Urinary bladder (tissue), 4 donors: ENCODE data around the gene IRF8. TPM values are rescaled to one million over a fixed set of nuclear protein-coding genes. Genes with fewer than 3 reads are reported as not detected.

ENCODE experiments used
- DNase-seq: peaks from one replicate; pipeline ENCODE4 v3.0.0-alpha.2; 2015; ENCODE audit errors: extremely low spot score
- H3K27ac ChIP-seq: one replicate; pipeline ENCODE4 v1.5.1; 2013; ENCODE audit warnings: low read depth, mild to moderate bottlenecking, moderate library complexity
- H3K36me3 ChIP-seq: one replicate; pipeline ENCODE4 v1.6.1; 2013; ENCODE audit warnings: mild to moderate bottlenecking, moderate library complexity; ENCODE audit not compliant: insufficient read depth
- H3K4me1 ChIP-seq: one replicate; pipeline ENCODE4 v1.6.1; 2013; ENCODE audit warnings: mild to moderate bottlenecking, moderate library complexity; ENCODE audit not compliant: insufficient read depth
- H3K4me3 ChIP-seq: one replicate; pipeline ENCODE4 v1.5.1; 2013; ENCODE audit warnings: low read depth, low read length
- WGBS: extraction: QIAGEN DNeasy Blood & Tissue Kit; methylation state at CpG from one replicate; pipeline ENCODE4 v1.1.7; 2013; 5-methylcytosine and 5-hydroxymethylcytosine counted together
- polyA plus RNA-seq: library from polyadenylated mRNA; stranded (reverse); fragments of 200-250 nt; gene quantifications from one replicate; pipeline ENCODE4 v1.2.3, GENCODE V29; 2013
- total RNA-seq: library from RNA; depleted of rRNA; stranded (reverse); fragments of >200 nt; gene quantifications from one replicate; pipeline ENCODE4 v1.2.3, GENCODE V29; 2014
- donor health status: healthy with polysubstance abuse.
- donor health status: healthy.

The IRF8 gene
- total and polyA plus RNA-seq, 2 donors = 7.3 to 20.6 TPM

- Histone ChIP-seq H3K4me3 (no peak overlapping the region), H3K36me3 (no peaks in the 10 kb centered on the region), H3K27ac (no peak overlapping the region), H3K4me1 (no peaks in the 10 kb centered on the region)
- WGBS = 88% methylated on average over 5 of the region's 5 CpGs
- no peak for DNase-seq
Measured at GRCh38 chr16:85878407-85878806, 20.6 kb upstream of the IRF8 start.

- no peak for DNase-seq
- no peak overlapping the region for H3K4me3 ChIP-seq
- no peaks in the 10 kb centered on the region for H3K36me3 ChIP-seq
- 44% methylated on average over 5 of the region's 5 CpGs for WGBS
- H3K27ac ChIP-seq = no peak overlapping the region
- no peaks in the 10 kb centered on the region for H3K4me1 ChIP-seq
Measured at GRCh38 chr16:85878875-85879274, 20.1 kb upstream of the IRF8 start.

- no peaks in the 10 kb centered on the region for H3K4me1 ChIP-seq
Measured at GRCh38 chr16:85879549-85879948, 19.4 kb upstream of the IRF8 start.

DNA sequence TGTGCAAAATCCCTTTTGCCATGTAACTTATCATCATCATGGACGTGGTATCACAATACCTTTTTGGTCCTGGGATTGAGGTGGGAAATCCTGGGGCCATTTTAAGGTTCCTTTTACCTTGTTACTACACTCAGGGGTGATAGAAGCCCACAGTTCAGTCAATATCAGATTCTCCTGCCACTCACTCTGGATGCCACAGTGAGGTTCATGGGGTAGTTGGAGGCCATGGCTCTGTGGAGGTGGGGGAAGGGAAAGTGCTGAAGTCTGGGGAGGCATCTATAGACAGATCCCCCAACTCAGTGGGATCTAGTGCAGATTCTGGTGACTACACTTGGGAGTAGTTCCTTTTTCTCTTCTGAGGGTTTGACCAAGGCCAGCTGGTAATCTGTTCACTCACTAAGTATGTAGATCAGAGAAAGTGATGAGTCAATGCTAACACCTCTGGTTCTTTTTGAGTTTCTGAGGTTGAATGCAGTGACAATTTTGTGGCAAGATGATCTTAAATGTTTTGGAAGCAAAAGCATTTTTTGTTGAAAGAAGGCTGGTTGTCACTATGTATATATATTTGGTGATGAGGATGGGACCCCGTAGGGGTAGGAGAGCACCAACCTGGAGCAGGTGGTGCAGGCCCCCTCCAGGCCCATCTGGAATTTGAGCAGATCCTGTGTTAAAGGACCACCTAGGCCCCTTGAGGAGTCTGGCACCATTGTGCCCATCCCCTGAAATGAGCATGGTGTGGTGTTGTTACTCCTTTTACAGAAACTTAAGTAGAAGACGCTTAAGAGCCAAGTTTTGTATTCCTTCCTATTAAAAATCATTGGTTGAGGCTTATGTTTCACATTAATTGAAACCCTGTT lies 18.8 kb upstream of the IRF8 start:
- Histone ChIP-seq H3K4me3 (no peak overlapping the region), H3K27ac (no peak overlapping the region), H3K36me3 (no peaks in the 10 kb centered on the region), H3K4me1 (no peaks in the 10 kb centered on the region)
- WGBS = 95% methylated on average over 3 of the region's 3 CpGs
- DNase-seq = no peak

More at GRCh38 chr16:85879549-85879948, 19.4 kb upstream of the IRF8 start:
- Histone ChIP-seq H3K4me3 (no peak overlapping the region), H3K36me3 (no peaks in the 10 kb centered on the region), H3K27ac (no peak overlapping the region)
- 74% methylated on average over 6 of the region's 6 CpGs for WGBS
- DNase-seq = no peak

GRCh38 chr16:85880861-85881260 lies 18.1 kb upstream of the IRF8 start:
- H3K27ac ChIP-seq = no peak overlapping the region
- no peak for DNase-seq
- no peaks in the 10 kb centered on the region for H3K4me1 ChIP-seq
- no peaks in the 10 kb centered on the region for H3K36me3 ChIP-seq
- H3K4me3 ChIP-seq = no peak overlapping the region
- WGBS = 95% methylated on average over 3 of the region's 3 CpGs

DNA sequence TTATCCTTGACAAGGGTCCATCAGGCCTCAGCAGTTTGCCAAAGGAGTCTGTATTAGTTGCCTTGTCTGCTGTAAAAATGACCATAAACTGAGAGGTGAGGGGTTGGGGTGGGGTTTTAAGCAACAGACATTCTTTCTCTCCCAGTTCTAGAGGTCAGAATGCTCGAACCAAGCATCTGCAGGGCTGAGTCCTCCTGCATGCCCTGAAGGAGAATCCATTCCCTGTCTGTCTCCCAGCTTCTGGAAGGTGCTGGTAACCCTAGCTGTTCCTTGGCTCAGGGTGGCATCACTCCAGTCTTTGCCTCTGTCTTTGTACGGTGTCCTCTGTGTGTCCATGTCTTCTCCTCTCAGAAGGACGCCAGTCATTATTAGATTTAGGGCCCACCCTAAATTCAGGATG lies 17.5 kb upstream of the IRF8 start:
- H3K27ac ChIP-seq = no peak overlapping the region
- DNase-seq = no peak
- H3K36me3 ChIP-seq = no peaks in the 10 kb centered on the region
- no peak overlapping the region for H3K4me3 ChIP-seq
- 59% methylated on average over 3 of the region's 3 CpGs for WGBS
- H3K4me1 ChIP-seq = no peaks in the 10 kb centered on the region

GRCh38 chr16:85882181-85882810 lies 16.7 kb upstream of the IRF8 start:
- no peak for DNase-seq
- WGBS = 75% methylated on average over 4 of the region's 4 CpGs

GRCh38 chr16:85883813-85884212 lies 15.1 kb upstream of the IRF8 start:
- WGBS = 81% methylated on average over 14 of the region's 14 CpGs
- H3K4me3 ChIP-seq = no peak overlapping the region
- no peaks in the 10 kb centered on the region for H3K36me3 ChIP-seq
- no peak overlapping the region for H3K27ac ChIP-seq
- H3K4me1 ChIP-seq = no peaks in the 10 kb centered on the region
- DNase-seq = no peak

More at GRCh38 chr16:85882181-85882810, 16.7 kb upstream of the IRF8 start:
- no peak overlapping the region for H3K4me3 ChIP-seq
- no peaks in the 10 kb centered on the region for H3K4me1 ChIP-seq
- H3K36me3 ChIP-seq = no peaks in the 10 kb centered on the region
- H3K27ac ChIP-seq = no peak overlapping the region

GRCh38 chr16:85884808-85885463 lies 14.0 kb upstream of the IRF8 start:
- Histone ChIP-seq H3K4me3 (no peak overlapping the region), H3K4me1 (no peaks in the 10 kb centered on the region), H3K36me3 (no peaks in the 10 kb centered on the region), H3K27ac (no peak overlapping the region)
- no peak for DNase-seq
- 93% methylated on average over 13 of the region's 13 CpGs for WGBS

DNA sequence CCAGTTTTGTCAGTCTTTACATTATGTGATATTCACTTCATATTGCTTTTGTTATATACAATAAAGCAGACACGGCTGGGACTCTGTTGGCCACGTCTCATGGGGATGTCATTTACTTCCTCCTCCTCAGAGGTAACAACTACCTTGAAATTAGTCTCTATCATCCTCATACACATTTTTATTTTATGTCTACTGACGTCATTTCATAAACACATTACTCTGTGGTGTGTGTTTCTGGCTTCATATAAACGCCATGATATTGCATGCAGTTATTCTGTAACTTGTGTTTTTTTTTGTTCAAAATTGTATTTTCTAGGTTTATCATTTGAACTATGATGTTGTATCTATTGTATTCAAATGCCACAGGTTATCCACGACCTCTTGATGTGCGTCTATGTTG lies 13.4 kb upstream of the IRF8 start:
- H3K4me1 ChIP-seq = no peaks in the 10 kb centered on the region
- no peak overlapping the region for H3K4me3 ChIP-seq
- H3K36me3 ChIP-seq = no peaks in the 10 kb centered on the region
- no peak for DNase-seq
- no peak overlapping the region for H3K27ac ChIP-seq
- WGBS = 71% methylated on average over 6 of the region's 6 CpGs

DNA sequence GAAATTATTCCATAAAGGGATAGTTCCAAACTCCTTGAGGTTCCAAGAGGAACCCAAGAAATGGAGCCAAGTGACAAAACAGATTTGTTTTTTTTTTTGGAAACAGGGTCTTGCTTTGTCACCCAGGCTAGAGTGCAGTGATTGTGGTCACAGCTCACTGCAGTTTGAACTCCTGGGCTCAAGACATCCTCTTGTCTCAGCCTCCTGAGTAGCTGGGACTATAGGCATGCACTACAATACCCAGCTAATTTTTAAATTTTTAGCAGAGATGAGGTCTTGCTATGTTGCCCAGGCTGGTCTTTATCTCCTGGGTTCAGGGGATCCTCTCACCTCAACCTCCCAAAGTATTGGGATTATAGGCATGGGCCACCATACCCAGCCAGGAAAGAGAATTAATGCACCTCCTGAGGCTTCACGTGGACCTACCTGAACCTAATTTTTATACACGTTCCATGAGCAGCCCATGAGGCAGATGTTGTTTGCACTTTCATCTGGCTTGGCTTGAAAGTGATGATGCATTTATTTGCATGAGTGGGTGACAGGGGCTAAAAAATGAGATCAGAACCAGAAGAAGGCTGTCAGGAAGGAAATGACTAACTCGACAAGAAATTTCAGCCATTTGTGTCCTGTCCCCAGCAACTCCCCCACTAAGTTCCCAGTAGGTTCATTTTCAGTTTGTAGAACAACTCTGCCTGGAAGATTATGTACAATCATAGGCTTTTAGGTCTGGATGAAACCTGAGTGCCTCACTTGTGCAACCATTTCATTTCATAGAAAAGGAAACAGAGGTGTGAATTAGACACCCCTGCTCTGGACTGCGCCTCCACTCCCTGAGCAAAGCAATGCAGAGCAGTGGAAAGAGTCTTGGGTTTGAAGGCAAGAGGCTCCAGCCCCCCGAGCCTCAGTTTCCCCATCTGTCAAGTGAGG lies 10.3 kb upstream of the IRF8 start:
- Histone ChIP-seq H3K4me1 (no peaks in the 10 kb centered on the region), H3K36me3 (no peaks in the 10 kb centered on the region), H3K27ac (no peak overlapping the region), H3K4me3 (no peak overlapping the region)
- no peak for DNase-seq
- WGBS = 59% methylated on average over 5 of the region's 5 CpGs

DNA sequence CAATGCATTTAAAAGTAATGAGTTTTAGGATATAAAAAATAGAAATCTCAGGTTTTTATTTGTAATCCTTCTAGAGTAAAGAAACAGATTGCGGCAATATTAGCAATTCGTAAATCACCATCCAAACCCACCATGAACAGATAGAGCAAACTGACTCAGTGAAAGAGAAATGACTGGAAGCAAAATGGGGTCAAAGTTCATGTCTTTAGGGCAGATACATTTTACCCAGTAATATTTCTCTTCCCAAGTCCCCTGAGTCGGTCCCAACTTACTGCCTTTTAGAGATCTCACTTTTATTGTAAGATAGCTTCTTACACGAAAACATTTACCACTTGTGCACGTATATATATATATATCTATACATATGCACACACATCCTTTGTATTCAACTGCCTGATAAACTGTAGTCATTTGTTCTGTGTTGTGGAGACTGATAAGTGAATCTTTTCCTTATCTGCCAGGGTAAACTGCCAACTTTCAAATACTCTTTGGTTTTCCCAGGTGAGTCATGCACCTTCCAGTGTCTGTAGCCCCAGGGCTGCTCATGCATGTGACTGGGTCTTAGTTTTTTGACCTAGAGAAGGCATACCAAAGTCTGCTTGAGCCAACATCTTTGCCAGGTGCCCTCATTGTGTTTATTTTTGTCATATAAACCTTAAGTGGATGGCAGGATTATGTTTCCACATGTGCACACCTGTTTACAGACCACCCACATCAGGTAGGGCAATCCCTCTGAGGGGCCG lies 7.8 kb upstream of the IRF8 start:
- no peaks in the 10 kb centered on the region for H3K4me1 ChIP-seq
- H3K27ac ChIP-seq = no peak overlapping the region
- WGBS = 83% methylated on average over 6 of the region's 6 CpGs
- no peak overlapping the region for H3K4me3 ChIP-seq
- no peaks in the 10 kb centered on the region for H3K36me3 ChIP-seq
- DNase-seq = no peak
